Fibroblast of mammary gland (primary cell): ENCODE measurements around the gene TCAP.

Experiments
- DNase-seq: peaks from one replicate; pipeline ENCODE4 v3.0.0-alpha.2; 2010; ENCODE audit warnings: low read depth
- H3K4me3 ChIP-seq: 2 replicates; pipeline ENCODE4 v1.5.1; 2011; ENCODE audit warnings: low read depth, mild to moderate bottlenecking, low read length, moderate library complexity; ENCODE audit not compliant: control insufficient read depth
- CTCF ChIP-seq: conservative IDR thresholded peaks from 2 replicates; pipeline ENCODE4 v1.5.1; 2011; ENCODE audit warnings: low read depth, low read length, inconsistent platforms; ENCODE audit not compliant: control insufficient read depth, insufficient read depth

Gene TCAP

GRCh38 chr17:39663340-39663687 is 1.8 kb upstream of the TCAP start:
- no peak for TF ChIP-seq CTCF
- no peak for DNase-seq
- no peak overlapping the region for H3K4me3 ChIP-seq

GRCh38 chr17:39663688-39664580 is 1.2 kb upstream of the TCAP start:
- TF ChIP-seq CTCF: no peak
- no peak for DNase-seq
- no peak overlapping the region for H3K4me3 ChIP-seq

GRCh38 chr17:39665642-39666224 is 584 bp downstream of the TCAP start:
- no peak for DNase-seq
- no peak overlapping the region for H3K4me3 ChIP-seq
- TF ChIP-seq CTCF: no peak

GRCh38 chr17:39666231-39666600 is 1.1 kb downstream of the TCAP start:
- no peak for DNase-seq
- no peak for TF ChIP-seq CTCF
- no peak overlapping the region for H3K4me3 ChIP-seq

- no peak for DNase-seq
- no peak for TF ChIP-seq CTCF
- no peak overlapping the region for H3K4me3 ChIP-seq
Measured at GRCh38 chr17:39666601-39667261, 1.6 kb downstream of the TCAP start.

GRCh38 chr17:39667262-39667944 is 2.3 kb downstream of the TCAP start:
- no peak for DNase-seq
- no peak for TF ChIP-seq CTCF
- H3K4me3 ChIP-seq: no peak overlapping the region
